Hepatic stellate cell (primary cell): Measurements from ENCODE around the gene HSPB6.
A peak's percentile ranks its signal among the peaks of the same experiment; 100 is the strongest.
"Not testable (repeated sequence)": the region's sequence is repeated elsewhere in the genome, so short reads cannot be mapped to it uniquely, and the experiment has no call there.

Experiments used
- DNase-seq: peaks from one replicate; pipeline ENCODE4 v3.0.0; 2011; ENCODE audit warnings: low spot score

Gene HSPB6

DNA sequence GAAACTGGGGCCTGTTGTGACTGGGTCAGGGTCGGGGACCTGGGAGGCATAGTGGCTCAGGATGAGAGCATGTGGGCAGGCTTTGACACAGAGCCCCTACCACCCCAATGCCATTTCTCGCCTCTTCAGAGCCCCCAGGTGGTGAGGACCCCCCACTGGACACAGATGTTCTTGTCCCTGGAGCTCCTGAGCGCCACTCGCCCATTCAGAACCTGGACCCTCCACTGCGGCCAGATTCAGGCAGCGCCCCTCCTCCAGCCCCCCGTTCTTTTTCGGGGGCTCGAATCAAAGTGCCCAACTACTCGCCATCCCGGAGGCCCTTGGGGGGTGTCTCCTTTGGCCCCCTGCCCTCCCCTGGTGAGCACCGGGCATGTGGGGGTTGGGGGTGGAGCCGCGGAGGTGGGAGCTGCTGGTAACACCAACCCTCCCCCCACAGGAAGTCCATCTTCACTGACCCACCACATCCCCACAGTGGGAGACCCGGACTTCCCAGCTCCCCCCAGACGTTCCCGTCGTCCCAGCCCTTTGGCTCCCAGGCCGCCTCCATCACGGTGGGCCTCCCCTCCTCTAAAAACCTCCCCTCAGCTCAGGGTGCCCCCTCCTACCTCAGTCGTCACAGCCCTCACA, 24.9 kb downstream of the HSPB6 start:
- DNase-seq: no peak

DNA sequence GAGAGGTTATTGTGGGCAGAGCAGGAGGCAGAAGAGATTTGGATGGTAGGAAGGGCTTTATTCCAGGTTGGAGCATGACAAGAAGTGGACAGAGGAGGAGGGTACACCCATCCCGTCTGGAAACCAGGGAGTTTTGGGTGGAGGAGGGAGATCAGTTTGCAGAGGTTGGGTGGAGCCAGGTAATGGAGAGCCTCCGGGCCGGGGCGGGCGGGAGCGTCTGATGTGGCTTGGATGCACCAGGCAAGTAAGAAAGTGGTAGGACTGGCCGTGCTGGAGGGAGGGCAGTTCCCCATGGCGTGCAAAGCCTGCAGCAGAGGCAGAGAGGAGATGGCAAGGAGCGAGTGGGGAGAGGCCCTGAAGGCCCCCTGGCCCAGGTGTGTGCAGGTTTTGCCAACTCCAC, 25.5 kb downstream of the HSPB6 start:
- no peak for DNase-seq

DNA sequence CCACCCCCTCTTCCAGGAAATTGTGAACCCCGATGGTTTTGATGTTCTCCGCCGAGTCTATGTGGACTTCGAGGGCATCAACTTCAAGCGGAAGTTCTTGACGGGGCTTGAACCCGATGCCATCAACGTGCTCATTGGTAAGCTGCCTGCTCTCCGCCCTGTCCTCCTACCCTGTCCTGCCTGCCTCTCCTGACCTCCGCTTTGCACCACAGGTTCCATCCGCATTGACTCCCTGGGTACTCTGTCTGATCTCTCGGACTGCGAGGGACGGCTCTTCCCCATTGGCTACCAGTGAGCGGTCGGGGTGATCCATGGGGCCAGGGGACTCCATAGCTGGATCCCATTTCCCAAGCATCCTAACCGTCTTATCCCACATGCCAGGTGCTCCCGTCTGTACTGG, 26.5 kb downstream of the HSPB6 start:
- DNase-seq: no peak

DNA sequence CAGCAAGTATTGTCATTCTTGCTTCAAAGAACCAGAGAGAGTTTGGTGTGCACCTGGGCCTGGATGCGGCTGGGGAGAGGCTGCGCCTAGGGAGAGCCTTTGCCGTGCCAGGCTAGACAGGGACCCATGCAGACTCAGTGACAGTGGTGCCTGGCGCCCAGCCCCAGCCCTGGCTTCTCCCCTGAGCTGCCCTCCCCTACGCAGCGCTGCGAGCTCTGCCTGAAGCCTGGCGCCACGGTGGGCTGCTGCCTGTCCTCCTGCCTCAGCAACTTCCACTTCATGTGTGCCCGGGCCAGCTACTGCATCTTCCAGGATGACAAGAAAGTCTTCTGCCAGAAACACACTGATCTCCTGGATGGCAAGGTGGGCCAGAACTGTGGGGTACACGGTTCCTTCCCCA, 27.1 kb downstream of the HSPB6 start:
- no peak for DNase-seq

DNA sequence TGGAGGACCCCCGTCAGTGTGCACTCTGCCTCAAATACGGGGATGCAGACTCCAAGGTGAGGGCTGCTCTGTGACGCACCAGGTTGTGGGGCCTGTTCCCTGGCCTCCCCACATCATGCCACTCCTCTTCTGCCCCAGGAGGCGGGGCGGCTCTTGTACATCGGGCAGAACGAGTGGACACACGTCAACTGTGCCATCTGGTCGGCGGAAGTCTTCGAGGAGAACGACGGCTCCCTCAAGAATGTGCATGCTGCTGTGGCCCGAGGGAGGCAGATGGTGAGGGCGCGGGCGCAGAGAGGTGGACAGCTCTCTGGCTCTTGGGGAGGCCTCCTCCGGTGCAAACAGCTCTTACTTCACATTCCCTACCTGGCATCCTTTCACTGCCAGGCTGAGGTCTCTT, 27.8 kb downstream of the HSPB6 start:
- DNase-seq: no peak

DNA sequence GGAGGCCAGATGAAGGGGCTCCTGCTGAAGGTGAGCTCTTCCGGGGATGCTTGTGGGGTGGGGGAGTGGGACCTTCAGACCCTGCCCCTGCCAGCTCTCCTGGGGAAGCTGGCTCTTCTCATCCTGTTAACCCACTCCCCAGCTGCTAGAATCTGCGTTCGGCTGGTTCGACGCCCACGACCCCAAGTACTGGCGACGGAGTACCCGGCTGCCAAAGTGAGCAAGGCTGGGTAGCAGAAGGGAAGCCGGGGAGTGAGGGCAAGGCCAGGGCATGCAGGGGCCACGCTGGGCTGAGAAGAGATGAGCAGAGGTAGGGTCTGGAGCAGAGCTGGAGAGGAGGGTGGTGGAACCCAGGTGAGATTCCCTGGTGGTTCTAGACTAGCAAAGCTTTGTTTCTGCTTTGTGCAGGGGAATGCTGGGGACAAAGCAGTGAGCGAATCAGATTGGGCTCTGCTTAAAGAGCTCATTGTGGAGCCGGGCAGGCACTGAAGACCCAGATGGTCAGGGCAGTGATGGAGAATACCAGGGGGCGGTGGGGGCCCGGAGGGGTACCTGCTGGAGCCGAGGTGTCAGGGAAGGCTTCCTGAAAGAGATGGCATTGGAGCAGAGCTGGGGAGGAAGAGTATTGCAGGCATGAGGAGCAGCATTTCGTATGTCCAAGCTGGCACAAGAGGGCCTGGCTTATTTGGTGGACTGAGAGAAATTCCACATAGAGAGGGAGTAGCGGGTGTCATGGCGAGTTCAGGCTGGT, 28.7 kb downstream of the HSPB6 start:
- DNase-seq: no peak

DNA sequence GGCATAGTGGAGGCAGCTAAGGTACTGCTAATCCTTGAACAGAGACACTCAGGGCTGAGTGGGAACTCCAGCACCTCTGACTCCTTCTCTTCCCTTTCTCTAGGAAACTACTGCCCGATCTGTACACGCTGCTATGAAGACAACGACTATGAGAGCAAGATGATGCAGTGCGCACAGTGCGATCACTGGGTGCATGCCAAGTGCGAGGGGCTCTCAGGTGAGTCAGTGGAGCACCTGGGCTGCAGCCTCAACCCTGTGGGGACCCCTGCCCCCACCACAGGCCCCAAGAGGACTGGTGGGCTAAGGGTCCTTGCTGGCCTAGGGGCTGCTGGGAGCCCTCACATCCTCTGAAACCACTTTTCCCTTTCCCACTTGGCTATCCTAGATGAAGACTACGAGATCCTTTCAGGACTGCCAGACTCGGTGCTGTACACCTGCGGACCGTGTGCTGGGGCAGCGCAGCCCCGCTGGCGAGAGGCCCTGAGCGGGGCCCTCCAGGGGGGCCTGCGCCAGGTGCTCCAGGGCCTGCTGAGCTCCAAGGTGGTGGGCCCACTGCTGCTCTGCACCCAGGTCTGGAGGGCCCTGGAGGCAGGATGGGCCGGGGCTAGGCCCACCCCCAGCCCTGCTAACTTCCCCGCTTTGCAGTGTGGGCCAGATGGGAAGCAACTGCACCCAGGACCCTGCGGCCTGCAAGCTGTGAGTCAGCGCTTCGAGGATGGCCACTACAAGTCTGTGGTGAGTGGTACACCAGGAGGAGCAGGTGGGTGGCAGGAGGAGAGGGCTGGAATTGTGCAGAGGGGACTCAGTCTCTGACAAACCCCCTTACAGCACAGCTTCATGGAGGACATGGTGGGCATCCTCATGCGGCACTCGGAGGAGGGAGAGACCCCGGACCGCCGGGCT, 29.5 kb downstream of the HSPB6 start:
- no peak for DNase-seq

DNA sequence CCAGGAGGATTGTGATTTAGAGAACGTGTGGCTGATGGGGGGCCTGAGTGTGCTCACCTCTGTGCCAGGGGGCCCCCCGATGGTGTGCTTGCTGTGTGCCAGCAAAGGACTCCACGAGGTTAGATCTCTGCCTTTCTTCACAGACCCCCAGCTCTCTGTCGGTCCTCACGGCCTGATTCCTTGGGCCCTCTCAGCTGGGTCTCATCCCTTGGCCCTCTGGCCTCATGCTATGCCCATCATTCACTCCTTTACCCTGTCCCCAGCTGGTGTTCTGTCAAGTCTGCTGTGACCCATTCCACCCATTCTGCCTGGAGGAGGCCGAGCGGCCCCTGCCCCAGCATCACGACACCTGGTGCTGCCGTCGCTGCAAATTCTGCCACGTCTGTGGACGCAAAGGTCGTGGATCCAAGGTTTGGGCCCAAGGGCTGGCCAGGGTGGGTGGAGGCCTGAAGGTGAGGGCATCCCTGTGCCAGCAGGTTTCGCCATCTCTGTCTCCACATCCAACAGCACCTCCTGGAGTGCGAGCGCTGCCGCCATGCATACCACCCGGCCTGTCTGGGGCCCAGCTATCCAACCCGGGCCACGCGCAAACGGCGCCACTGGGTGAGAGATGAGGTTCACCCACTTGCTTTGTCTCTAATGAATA, 31.5 kb downstream of the HSPB6 start:
- no peak for DNase-seq

DNA sequence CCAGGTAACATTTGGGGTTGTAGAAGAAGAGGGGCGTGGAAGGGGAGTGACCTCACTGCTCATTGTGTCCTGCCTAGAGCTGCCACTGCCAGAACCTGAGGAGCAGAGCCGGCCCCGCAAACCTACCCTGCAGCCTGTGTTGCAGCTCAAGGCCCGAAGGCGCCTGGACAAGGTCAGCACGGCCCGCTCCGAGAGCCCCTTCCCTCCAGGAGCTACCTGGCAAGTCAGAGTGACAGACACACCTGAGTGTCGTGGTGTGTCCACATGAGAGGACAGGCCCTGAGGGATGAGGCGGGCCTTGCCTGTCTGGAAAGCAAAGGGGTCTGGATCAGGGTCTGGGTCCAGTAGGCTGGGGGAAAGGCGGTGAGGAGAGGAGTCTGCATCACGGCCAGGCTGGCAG, 32.3 kb downstream of the HSPB6 start:
- no peak for DNase-seq

DNA sequence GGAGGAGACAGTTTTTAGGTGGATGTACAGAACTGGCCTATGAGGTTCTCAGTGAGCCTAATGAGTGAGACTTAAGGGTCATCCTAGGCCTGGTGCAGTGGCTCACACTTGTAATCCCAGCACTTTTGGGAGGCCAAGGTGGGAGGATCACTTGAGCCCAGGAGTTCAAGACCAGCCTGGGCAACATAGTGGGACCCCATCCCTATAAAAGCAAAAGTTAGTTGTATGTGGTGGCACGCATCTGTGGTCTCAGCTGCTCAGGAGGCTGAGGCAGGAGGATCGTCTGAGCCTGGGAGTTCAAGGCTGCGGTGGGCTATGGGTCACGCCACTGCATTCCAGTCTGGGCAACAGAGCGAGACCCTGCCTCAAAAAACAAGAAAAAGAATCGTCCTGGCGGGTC, 32.7 kb downstream of the HSPB6 start:
- DNase-seq: not testable (repeated sequence)

DNA sequence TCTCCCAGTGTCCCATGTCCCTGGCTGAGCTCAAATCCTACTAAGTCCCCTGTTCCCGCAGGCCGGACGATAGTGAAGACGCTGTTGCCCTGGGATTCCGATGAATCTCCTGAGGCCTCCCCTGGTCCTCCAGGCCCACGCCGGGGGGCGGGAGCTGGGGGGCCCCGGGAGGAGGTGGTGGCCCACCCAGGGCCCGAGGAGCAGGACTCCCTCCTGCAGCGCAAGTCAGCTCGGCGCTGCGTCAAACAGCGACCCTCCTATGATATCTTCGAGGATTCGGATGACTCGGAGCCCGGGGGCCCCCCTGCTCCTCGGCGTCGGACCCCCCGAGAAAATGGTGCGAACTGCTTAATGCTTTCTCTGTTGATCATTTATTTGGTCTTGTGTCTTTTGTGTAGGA, 33.2 kb downstream of the HSPB6 start:
- no peak for DNase-seq

DNA sequence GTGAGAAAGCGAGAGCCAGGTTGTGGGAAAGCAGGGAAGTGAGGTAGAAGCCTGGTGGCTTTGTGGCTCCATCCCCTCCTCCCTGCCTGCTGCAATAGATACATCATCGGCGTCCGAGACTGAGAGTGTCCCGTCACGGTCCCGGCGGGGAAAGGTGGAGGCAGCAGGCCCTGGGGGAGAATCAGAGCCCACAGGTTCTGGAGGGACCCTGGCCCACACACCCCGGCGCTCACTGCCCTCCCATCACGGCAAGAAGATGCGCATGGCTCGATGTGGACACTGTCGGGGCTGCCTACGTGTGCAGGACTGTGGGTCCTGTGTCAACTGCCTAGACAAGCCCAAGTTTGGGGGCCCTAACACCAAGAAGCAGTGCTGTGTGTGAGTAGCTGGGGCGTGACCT, 33.9 kb downstream of the HSPB6 start:
- DNase-seq: no peak

DNA sequence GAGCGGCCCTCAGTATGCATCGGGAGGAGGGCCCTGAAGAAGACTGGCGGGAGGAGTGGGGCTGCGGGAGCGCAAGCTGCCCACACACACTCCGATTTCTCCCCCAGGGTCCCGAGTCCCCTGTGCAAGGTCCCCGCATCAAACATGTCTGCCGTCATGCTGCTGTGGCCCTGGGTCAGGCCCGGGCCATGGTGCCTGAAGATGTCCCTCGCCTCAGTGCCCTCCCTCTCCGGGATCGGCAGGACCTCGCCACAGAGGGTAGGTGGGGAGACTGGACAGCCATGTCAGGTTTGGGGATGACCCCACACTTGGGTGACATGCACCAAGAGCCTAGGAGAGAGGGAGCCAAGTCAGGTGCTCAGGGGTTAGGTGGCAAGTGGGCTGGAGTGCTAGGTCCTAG, 34.4 kb downstream of the HSPB6 start:
- DNase-seq: no peak

DNA sequence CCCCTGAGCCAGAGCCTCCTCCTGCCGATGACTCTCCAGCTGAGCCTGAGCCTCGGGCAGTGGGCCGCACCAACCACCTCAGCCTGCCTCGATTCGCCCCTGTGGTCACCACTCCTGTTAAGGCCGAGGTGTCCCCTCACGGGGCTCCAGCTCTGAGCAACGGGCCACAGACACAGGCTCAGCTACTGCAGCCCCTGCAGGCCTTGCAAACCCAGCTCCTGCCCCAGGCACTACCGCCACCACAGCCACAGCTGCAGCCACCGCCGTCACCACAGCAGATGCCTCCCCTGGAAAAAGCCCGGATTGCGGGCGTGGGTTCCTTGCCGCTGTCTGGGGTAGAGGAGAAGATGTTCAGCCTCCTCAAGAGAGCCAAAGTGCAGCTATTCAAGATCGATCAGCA, 35.5 kb downstream of the HSPB6 start:
- DNase-seq: no peak

DNA sequence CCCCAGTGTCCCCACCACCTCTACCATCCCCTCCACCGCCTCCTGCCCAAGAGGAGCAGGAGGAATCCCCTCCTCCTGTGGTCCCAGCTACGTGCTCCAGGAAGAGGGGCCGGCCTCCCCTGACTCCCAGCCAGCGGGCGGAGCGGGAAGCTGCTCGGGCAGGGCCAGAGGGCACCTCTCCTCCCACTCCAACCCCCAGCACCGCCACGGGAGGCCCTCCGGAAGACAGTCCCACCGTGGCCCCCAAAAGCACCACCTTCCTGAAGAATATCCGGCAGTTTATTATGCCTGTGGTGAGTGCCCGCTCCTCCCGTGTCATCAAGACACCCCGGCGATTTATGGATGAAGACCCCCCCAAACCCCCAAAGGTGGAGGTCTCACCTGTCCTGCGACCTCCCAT, 36.2 kb downstream of the HSPB6 start:
- DNase-seq: no peak

DNA sequence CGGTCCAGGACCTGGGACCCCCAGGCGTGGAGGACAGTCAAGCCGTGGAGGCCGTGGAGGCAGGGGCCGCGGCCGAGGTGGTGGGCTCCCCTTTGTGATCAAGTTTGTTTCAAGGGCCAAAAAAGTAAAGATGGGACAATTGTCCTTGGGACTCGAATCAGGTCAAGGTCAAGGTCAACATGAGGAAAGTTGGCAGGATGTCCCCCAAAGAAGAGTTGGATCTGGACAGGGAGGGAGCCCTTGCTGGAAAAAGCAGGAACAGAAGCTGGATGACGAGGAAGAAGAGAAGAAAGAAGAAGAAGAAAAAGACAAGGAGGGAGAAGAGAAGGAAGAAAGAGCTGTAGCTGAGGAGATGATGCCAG, 36.7 kb downstream of the HSPB6 start:
- DNase-seq: no peak

DNA sequence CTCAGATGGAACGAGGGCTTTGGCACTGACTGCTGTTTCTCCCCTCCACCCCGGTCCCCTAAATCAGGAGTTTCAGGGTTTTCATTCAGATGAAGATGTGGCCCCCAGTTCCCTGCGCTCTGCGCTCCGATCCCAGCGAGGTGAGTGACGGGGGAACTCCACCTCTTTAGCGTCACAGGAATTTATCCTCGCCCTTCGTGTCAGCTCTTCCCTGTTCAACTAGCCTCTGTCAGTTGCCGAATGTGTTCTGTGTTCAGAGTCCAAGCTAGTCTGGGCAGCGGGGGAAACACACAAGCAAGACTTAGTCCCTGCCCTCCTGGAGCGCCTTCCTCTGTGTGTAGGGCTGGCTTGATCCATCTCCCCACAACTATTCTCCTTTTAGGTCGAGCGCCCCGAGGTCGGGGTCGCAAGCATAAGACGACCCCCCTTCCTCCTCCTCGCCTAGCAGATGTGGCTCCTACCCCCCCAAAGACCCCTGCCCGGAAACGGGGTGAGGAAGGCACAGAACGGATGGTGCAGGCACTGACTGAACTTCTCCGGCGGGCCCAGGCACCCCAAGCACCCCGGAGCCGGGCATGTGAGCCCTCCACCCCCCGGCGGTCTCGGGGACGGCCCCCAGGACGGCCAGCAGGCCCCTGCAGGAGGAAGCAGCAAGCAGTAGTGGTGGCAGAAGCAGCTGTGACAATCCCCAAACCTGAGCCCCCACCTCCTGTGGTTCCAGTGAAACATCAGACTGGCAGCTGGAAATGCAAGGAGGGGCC, 37.2 kb downstream of the HSPB6 start:
- no peak for DNase-seq

DNA sequence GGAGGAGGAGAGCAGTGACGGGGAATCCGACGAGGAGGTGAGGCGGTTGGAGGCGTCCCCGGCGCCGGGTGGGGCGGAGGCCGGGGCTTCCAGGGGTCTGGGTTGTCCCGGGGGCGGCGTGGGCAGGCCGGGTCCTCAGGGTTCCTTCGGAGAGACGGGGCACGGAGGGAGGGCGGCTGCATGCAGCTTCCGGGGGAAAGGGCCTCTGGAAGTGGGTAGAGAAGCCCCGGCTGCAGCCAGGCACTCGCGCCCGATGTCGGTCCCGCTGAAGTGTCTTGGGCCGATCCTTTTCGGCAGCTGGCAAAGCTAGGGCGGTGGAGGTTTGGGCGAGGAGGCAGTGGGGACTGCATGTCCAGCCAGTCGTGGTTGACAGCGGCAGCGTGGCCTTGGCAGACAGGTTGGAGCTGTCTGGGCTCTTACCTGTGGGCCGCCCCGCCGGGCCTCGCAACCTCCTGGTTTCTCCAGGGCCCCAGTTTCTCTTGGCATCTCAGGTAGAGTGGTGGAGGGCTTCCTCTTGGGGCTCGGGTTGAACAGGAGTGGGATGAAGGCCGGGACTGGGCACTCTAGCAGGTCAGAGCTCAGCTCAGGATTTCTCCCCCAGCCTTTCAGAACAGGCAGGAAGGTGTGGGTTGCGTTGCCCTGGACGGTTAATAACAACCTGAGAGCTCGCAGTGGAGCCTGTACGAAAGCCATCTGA, 38.3 kb downstream of the HSPB6 start:
- DNase-seq: peak; percentile 63

DNA sequence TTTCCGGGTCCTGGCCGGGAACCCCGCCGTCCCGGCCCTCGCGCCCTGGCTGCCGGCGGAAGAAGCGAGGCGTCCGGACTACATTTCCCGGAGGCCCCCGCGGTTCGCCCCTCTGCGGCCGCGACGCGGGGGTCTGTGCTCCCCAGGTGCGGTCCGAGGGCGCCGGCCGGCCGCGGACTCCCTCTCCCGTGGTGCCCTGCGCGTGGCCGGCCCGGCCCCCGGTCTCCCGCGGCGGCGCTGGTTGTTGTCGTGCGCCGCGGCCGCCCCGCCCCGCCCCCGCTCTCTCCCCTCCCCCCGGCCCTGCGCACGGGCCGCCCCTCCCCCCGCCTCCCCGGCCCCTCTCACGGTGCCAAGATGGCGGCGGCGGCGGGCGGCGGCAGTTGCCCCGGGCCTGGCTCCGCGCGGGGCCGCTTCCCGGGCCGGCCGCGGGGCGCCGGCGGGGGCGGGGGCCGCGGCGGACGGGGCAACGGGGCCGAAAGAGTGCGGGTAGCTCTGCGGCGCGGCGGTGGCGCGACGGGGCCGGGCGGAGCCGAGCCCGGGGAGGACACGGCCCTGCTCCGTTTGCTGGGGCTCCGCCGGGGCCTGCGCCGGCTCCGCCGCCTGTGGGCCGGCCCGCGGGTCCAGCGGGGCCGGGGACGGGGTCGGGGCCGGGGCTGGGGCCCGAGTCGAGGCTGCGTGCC, 39.0 kb downstream of the HSPB6 start, which contains the start of gene KMT2B:
KMT2B (plus strand) TSS at position 339 of the 680 bp plus-strand sequence; CDS start at position 355, 16 bp downstream.
- peak; percentile 97 for DNase-seq
